Measurements from ENCODE around the gene BST2. TPM values are rescaled to one million over a fixed set of nuclear protein-coding genes. Genes with fewer than 3 reads are reported as not detected.
A peak's percentile ranks its signal among the peaks of the same experiment; 100 is the strongest.

The BST2 gene
- total and polyA plus RNA-seq, 10 of the 15 experiments (the other 5 are each of a cell fraction or from before 2014, with no cell fraction given) = 16.6 to 372 (median 264) TPM

- no peak for TF ChIP-seq USF2 (IDR thresholded peaks at IDR 0.05; ENCODE audit: borderline replicate concordance, low read depth, low read length)
- TF ChIP-seq NRF1 (conservative IDR thresholded peaks at IDR 0.05; ENCODE audit: low read depth, low read length) = no peak
- TF ChIP-seq HDAC6 (IDR thresholded peaks at IDR 0.05; ENCODE audit: unreplicated experiment) = no peak
- no peak for TF ChIP-seq SMAD1 (IDR thresholded peaks at IDR 0.05; ENCODE audit: low read depth, partially characterized antibody)
- no peak; a peak in 1 of 4 replicates for TF ChIP-seq BHLHE40 (IDR thresholded peaks at IDR 0.05; ENCODE audit: borderline replicate concordance in 1 of 2, low read depth in 2 of 2, low read length in 1 of 2)
- no peak for TF ChIP-seq TCF12 (IDR thresholded peaks at IDR 0.05; ENCODE audit: low read depth, low read length)
- TF ChIP-seq MLLT1 (IDR thresholded peaks at IDR 0.05) = no peak
- TF ChIP-seq NBN (IDR thresholded peaks at IDR 0.05) = peak; percentile 92
- TF ChIP-seq DPF2 (IDR thresholded peaks at IDR 0.05) = no peak
- TF ChIP-seq RAD51 (IDR thresholded peaks at IDR 0.05) = no peak
- 0 out of 2 replicates have a peak, but pooled peaks have one; percentile 79 for TF ChIP-seq CHD4 (IDR thresholded peaks at IDR 0.05)
- peak; percentile 13 to 30; a peak in 2 of 4 replicates for TF ChIP-seq IKZF2 (IDR thresholded peaks at IDR 0.05)
- TF ChIP-seq CREB1 (IDR thresholded peaks at IDR 0.05; ENCODE audit: low read depth) = no peak
- no peak for TF ChIP-seq ETV6 (conservative IDR thresholded peaks at IDR 0.05 in 1 of 2, IDR thresholded peaks at IDR 0.05 in 1 of 2; ENCODE audit: borderline replicate concordance in 1 of 2, low read depth in 1 of 2)
- no peak for TF ChIP-seq EED (IDR thresholded peaks at IDR 0.05; ENCODE audit: low read depth)
- TF ChIP-seq RCOR1 (conservative IDR thresholded peaks at IDR 0.05; ENCODE audit: low read depth, low read length) = no peak
- TF ChIP-seq PML (IDR thresholded peaks at IDR 0.05; ENCODE audit: low read length) = no peak; the same call in 1 of the 2 replicates
- TF ChIP-seq ZBTB11 (CRISPR knock-in tag; IDR thresholded peaks at IDR 0.05) = no peak
- TF ChIP-seq ZBTB33 (IDR thresholded peaks at IDR 0.05) = no peak
These were observed 10.5 kb downstream of the BST2 start (continued) for GRCh38 chr19:17394891-17395415.
